Neural progenitor cell (in vitro differentiated cells): ENCODE measurements around the gene GTPBP6. TPM values are rescaled to one million over a fixed set of nuclear protein-coding genes. Genes with fewer than 3 reads are reported as not detected.

Experiments used
- DNase-seq: peaks from one replicate; pipeline ENCODE4 v3.0.0-alpha.2; 2016; ENCODE audit warnings: low spot score
- H2AFZ ChIP-seq: fragments of 200-600 bp; sonication (generic); replicated peaks from 2 replicates; pipeline ENCODE4 v1.6.1; 2016; ENCODE audit warnings: antibody characterized with exemption
- H3F3A ChIP-seq: fragments of 200-600 bp; sonication (generic); 2 replicates; pipeline ENCODE4 v1.6.1; 2016; ENCODE audit warnings: antibody characterized with exemption, low read depth
- H3K27ac ChIP-seq: fragments of 200-600 bp; sonication (generic); 2 replicates; pipeline ENCODE4 v1.5.1; 2016; ENCODE audit warnings: mild to moderate bottlenecking
- H3K27me3 ChIP-seq: fragments of 200-600 bp; sonication (generic); 2 replicates; pipeline ENCODE4 v1.6.1; 2016; ENCODE audit warnings: mild to moderate bottlenecking, moderate library complexity
- H3K36me3 ChIP-seq: fragments of 200-600 bp; sonication (generic); 2 replicates; pipeline ENCODE4 v1.5.1; 2016
- H3K4me1 ChIP-seq: fragments of 200-600 bp; sonication (generic); 2 replicates; pipeline ENCODE4 v1.6.1; 2016; ENCODE audit warnings: mixed run types
- H3K4me2 ChIP-seq: fragments of 200-600 bp; sonication (generic); 2 replicates; pipeline ENCODE4 v1.6.1; 2016
- H3K4me3 ChIP-seq: fragments of 200-600 bp; sonication (generic); 2 replicates; pipeline ENCODE4 v1.5.1; 2016
- H3K79me2 ChIP-seq: fragments of 200-600 bp; sonication (generic); 2 replicates; pipeline ENCODE4 v1.6.1; 2016; ENCODE audit warnings: low read depth
- H3K9ac ChIP-seq: fragments of 200-600 bp; sonication (generic); 2 replicates; pipeline ENCODE4 v1.6.1; 2016
- H3K9me3 ChIP-seq: fragments of 200-600 bp; sonication (generic); 2 replicates; pipeline ENCODE4 v1.5.1; 2016; ENCODE audit warnings: low read depth
- H4K20me1 ChIP-seq: fragments of 200-600 bp; sonication (generic); 2 replicates; pipeline ENCODE4 v1.6.1; 2016; ENCODE audit warnings: low read depth
- H3K27ac Mint-ChIP-seq: 3 replicates; pipeline ENCODE4 v1.8.0; 2021; ENCODE audit warnings: mixed read lengths
- H3K27me3 Mint-ChIP-seq: 2 replicates; pipeline ENCODE4 v1.8.0; 2022; ENCODE audit warnings: low read depth, mild to moderate bottlenecking, inconsistent platforms, moderate library complexity, mixed read lengths; ENCODE audit not compliant: insufficient read depth
- H3K36me3 Mint-ChIP-seq: 3 replicates; pipeline ENCODE4 v1.8.0; 2021; ENCODE audit warnings: mixed read lengths
- H3K4me1 Mint-ChIP-seq: 3 replicates; pipeline ENCODE4 v1.8.0; 2021; ENCODE audit warnings: mixed read lengths
- H3K4me3 Mint-ChIP-seq: 3 replicates; pipeline ENCODE4 v1.8.0; 2021; ENCODE audit warnings: mild to moderate bottlenecking, moderate library complexity, mixed read lengths
- H3K9me3 Mint-ChIP-seq: 3 replicates; pipeline ENCODE4 v1.8.0; 2020; ENCODE audit warnings: mixed read lengths
- EZH2 ChIP-seq: fragments of 200-600 bp; sonication (generic); IDR thresholded peaks from 2 replicates; pipeline ENCODE4 v1.6.1; 2017; ENCODE audit warnings: antibody characterized with exemption, mild to moderate bottlenecking, moderate library complexity
- EZH2phosphoT487 ChIP-seq: fragments of 200-600 bp; sonication (generic); IDR thresholded peaks from 2 replicates; pipeline ENCODE4 v1.6.1; 2017; ENCODE audit warnings: antibody characterized with exemption
- total RNA-seq: library from RNA; depleted of rRNA; stranded (reverse); fragments of >200 nt; gene quantifications from 2 replicates; pipeline ENCODE4 v1.2.3, GENCODE V29; 2015; ENCODE audit warnings: low replicate concordance
- TF ChIP-seq, protein P1 (sequence below): fragments of 200-600 bp; sonication (generic); IDR thresholded peaks from 2 replicates; pipeline ENCODE4 v1.5.1; 2017; ENCODE audit warnings: antibody characterized with exemption, mild to moderate bottlenecking

The GTPBP6 gene
- total RNA-seq, 1 donor from 2014 or later, result 16.6 TPM

DNA sequence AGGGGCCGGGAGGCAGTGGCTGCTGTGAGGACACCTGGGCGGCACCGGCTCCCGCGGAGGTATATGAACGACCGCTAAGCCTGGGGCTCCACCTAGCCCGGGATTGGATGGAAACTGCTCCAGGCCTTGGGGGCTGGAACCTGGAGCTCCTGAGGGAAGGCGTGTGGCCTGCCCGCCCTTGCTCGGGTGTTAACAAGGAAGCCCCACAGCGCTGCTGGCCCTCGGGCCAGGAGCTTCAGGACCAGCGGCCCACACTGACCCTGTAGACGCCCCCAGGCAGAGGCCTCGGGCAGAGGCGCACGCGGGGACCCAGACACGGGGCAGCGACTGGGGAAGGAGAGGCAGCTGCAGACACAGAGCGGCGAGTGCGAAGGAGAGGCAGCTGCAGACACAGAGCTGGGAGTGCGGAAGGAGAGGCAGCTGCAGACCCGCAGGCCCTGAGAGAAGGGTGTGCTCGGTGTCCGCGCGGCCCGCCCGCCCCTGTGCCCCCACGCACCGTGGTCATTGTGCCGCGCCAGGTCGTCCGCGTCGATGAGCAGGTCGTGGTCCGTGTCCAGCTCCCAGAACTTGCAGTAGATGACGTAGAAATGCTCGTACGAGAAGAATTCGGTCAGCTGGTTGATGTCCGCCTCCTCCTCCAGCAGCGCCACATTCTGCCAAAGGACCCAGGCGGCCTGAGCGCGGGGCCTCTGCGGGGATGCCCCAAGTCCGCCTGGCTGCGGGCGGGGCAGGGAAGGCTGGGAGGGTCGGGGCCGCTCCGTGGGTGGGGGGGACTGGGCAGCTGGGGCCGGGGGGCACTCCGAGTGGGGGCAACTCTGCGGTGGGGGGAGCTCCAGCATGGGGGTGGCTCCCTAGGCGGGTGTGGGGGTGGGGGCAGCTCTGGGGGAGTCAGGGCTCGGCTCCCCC, 26.7 kb upstream of the GTPBP6 start:
- H3K27me3 Mint-ChIP-seq, result peaks cover 4% of the 10 kb centered on the region
- Histone ChIP-seq H3K27ac (no peak overlapping the region), H3K9me3 (no peaks in the 10 kb centered on the region), H3K79me2 (peaks cover 7% of the 10 kb centered on the region), H3K4me1 (no peaks in the 10 kb centered on the region), H3K27me3 (no peaks in the 10 kb centered on the region), H3F3A (no peaks in the 10 kb centered on the region), H2AFZ (no peak overlapping the region), H3K4me2 (no peak overlapping the region), H3K36me3 (no peaks in the 10 kb centered on the region), H3K4me3 (no peak overlapping the region), H3K9ac (no peak overlapping the region), H4K20me1 (peaks cover 2% of the 10 kb centered on the region)
- TF ChIP-seq EZH2phosphoT487, result no peak
- TF ChIP-seq EZH2, result no peak
- TF ChIP-seq, protein P1, sequence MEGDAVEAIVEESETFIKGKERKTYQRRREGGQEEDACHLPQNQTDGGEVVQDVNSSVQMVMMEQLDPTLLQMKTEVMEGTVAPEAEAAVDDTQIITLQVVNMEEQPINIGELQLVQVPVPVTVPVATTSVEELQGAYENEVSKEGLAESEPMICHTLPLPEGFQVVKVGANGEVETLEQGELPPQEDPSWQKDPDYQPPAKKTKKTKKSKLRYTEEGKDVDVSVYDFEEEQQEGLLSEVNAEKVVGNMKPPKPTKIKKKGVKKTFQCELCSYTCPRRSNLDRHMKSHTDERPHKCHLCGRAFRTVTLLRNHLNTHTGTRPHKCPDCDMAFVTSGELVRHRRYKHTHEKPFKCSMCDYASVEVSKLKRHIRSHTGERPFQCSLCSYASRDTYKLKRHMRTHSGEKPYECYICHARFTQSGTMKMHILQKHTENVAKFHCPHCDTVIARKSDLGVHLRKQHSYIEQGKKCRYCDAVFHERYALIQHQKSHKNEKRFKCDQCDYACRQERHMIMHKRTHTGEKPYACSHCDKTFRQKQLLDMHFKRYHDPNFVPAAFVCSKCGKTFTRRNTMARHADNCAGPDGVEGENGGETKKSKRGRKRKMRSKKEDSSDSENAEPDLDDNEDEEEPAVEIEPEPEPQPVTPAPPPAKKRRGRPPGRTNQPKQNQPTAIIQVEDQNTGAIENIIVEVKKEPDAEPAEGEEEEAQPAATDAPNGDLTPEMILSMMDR, result no peak
- peaks cover 35% of the 10 kb centered on the region for H3K36me3 Mint-ChIP-seq
- H3K9me3 Mint-ChIP-seq, result peaks cover 14% of the 10 kb centered on the region
- DNase-seq, result no peak
- H3K4me1 Mint-ChIP-seq, result peaks cover 12% of the 10 kb centered on the region
- H3K4me3 Mint-ChIP-seq, result no peak overlapping the region
- H3K27ac Mint-ChIP-seq, result no peak overlapping the region

DNA sequence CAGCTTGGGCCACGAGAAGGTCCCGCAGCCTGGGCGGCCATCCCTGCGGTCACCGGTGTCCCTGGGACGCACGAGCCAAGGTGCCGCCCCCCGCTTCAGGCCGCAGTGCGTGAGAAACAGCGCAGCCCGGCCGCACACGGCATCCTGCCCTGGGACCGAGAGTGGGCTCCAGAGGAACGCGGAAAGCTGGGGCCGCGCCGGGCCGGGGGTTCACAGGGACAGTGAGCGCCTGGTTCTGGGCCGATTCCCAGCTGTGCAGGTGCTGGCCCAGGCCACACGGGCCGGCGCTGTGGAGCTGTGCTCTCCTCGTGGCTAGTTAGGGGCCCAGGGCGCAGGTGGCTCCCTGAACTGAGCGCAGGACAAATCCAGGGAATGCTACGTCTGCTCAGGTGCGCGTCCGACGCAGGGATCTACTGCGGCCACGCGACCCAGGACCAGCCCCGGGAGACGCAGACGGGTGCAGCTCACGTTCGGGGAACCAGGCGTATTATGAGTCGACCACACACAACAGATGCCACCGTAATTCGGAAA, 25.8 kb upstream of the GTPBP6 start:
- H3K4me1 Mint-ChIP-seq, result peaks cover 5% of the 10 kb centered on the region
- Histone ChIP-seq H2AFZ (no peak overlapping the region), H3K79me2 (peaks cover 7% of the 10 kb centered on the region), H3K4me1 (no peaks in the 10 kb centered on the region), H3K36me3 (no peaks in the 10 kb centered on the region), H3K4me3 (no peak overlapping the region), H3F3A (no peaks in the 10 kb centered on the region), H3K4me2 (no peak overlapping the region), H3K27me3 (no peaks in the 10 kb centered on the region), H3K27ac (no peak overlapping the region), H3K9ac (no peak overlapping the region), H3K9me3 (no peaks in the 10 kb centered on the region), H4K20me1 (peaks cover 2% of the 10 kb centered on the region)
- H3K27ac Mint-ChIP-seq, result no peak overlapping the region
- peaks cover 14% of the 10 kb centered on the region for H3K9me3 Mint-ChIP-seq
- peaks cover 28% of the 10 kb centered on the region for H3K36me3 Mint-ChIP-seq
- TF ChIP-seq, protein P1, result no peak
- TF ChIP-seq EZH2phosphoT487, result no peak
- no peak for DNase-seq
- H3K4me3 Mint-ChIP-seq, result no peak overlapping the region
- peaks cover 2% of the 10 kb centered on the region for H3K27me3 Mint-ChIP-seq

DNA sequence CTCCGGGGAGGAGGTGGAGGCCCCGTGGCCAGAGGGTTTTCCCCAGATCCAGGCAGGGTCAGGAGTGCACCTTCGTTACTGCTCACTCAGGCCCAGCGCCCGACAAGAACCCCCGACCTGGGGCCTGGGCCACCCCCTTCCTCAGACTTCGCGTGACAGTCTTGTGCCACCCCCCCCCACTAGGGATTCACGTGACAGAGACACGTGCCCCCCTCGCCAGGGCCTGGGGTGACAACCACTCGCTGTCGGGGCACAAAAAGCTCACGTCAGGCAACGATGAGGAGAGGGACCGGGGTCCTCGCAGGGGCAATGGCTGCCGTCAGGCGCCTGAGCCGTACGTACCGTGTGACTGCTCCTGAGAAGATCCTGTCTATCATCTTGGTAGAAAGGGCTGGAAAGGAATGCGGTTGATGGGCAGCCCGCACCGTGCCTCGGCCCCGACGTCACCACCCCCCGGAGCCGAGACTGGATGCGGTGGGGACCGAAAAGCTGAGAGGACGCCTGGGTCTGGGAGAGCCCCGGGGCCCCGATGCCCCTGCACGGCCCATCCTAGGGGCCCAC, 23.0 kb upstream of the GTPBP6 start:
- Mint-ChIP-seq H3K9me3 (peaks cover 28% of the 10 kb centered on the region), H3K4me1 (no peaks in the 10 kb centered on the region), H3K27me3 (peaks cover 4% of the 10 kb centered on the region), H3K27ac (no peak overlapping the region), H3K4me3 (no peak overlapping the region), H3K36me3 (peaks cover 33% of the 10 kb centered on the region)
- Histone ChIP-seq H2AFZ (no peak overlapping the region), H3K27me3 (no peaks in the 10 kb centered on the region), H3K4me1 (no peaks in the 10 kb centered on the region), H3K4me2 (no peak overlapping the region), H3K79me2 (no peaks in the 10 kb centered on the region), H3K4me3 (no peak overlapping the region), H3K36me3 (no peaks in the 10 kb centered on the region), H3K9me3 (no peaks in the 10 kb centered on the region), H3K9ac (no peak overlapping the region), H3K27ac (no peak overlapping the region), H3F3A (no peaks in the 10 kb centered on the region), H4K20me1 (no peaks in the 10 kb centered on the region)
- TF ChIP-seq EZH2phosphoT487, result no peak
- DNase-seq, result no peak
